Activated naive CD8-positive, alpha-beta T cell treated with anti-CD3 and anti-CD28 coated beads, Interleukin-2, amount 50 U/mL, for 24 hours (primary cell): ENCODE data around the gene ECM2.
A peak's percentile ranks its signal among the peaks of the same experiment; 100 is the strongest.

Experiments
- ATAC-seq: fragments of 150-1000 bp; cut with Tn5 transposase; one replicate; pipeline ENCODE4 v1.10.0; 2021
- DNase-seq: peaks from one replicate; pipeline ENCODE4 v3.0.0; 2021
- H3K27ac Mint-ChIP-seq: one replicate; pipeline ENCODE4 v1.8.0; 2021; ENCODE audit warnings: mild to moderate bottlenecking, mixed read lengths
- H3K27me3 Mint-ChIP-seq: one replicate; pipeline ENCODE4 v1.8.0; 2021; ENCODE audit warnings: mixed read lengths
- H3K36me3 Mint-ChIP-seq: one replicate; pipeline ENCODE4 v1.8.0; 2021; ENCODE audit warnings: low read depth, mixed read lengths
- H3K4me1 Mint-ChIP-seq: one replicate; pipeline ENCODE4 v1.8.0; 2021; ENCODE audit warnings: mixed read lengths
- H3K4me3 Mint-ChIP-seq: one replicate; pipeline ENCODE4 v1.8.0; 2021; ENCODE audit warnings: mild to moderate bottlenecking, moderate library complexity, mixed read lengths
- H3K9me3 Mint-ChIP-seq: one replicate; pipeline ENCODE4 v1.8.0; 2021; ENCODE audit warnings: mixed read lengths

ECM2 gene

DNA sequence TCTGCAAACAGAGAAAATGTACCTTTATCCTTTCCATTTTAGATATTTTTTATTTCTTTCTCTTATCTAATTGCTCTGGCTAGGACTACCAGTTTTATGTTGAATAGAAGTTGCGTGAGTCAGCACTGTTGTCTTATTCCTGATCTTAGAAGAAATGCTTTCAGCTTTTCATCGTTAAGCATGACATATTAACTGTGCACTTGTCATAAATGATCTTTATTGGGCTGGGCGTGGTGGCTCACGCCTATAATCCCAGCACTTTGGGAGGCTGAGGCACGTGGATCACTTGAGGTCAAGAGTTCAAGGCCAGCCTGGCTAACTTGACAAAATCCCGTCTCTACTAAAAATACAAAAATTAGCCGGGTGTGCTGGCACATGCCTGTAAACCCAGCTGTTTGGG is 8.2 kb upstream of the ECM2 start:
- Mint-ChIP-seq H3K4me3 (no peak overlapping the region), H3K27ac (no peak overlapping the region), H3K4me1 (no peaks in the 10 kb centered on the region), H3K27me3 (no peaks in the 10 kb centered on the region), H3K9me3 (no peaks in the 10 kb centered on the region), H3K36me3 (peaks cover 9% of the 10 kb centered on the region)
- ATAC-seq: no peak
- DNase-seq: no peak

DNA sequence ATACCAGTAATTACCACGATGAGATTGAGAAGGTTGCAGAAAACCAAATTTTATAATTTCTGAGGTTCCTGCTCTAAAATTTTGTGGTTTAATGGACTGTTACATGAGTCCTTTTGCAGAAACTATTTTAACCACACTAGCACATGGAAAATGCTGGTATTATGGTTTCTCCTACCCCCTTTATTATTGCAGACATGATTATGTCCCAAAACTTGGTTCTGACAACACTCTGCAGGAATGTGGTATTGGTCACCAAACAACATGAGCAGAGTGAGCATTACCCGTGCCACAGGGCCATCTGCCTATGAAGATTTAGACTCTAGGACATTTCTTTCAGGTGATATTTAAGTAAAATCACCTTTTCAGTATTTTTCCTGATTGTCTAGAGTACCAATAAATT is 2.8 kb upstream of the ECM2 start:
- Mint-ChIP-seq H3K9me3 (no peaks in the 10 kb centered on the region), H3K27me3 (no peaks in the 10 kb centered on the region), H3K4me3 (no peak overlapping the region), H3K4me1 (no peaks in the 10 kb centered on the region), H3K27ac (no peak overlapping the region), H3K36me3 (no peaks in the 10 kb centered on the region)
- DNase-seq (no peak), ATAC-seq (no peak)

DNA sequence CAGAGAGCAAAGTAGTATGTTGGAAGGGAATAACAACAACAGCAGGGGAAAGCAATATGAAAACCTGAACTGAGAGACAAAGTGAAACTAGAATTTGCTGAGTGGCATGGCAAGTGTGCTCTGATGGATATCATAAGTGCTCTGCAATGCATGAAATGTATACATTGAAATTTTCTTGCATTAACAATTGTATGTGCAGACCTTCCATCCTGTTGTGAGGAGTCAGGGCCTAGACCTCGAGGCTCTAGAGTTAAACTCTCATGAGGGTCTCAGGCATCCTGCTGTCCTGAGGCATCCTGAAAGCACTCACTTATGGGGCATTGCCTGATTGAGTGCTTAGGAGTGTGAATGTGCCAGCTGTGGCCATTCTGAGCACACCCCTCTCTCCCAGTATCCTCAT is 1.1 kb downstream of the ECM2 start:
- no peak overlapping the region for H3K4me3 Mint-ChIP-seq
- H3K27me3 Mint-ChIP-seq: no peaks in the 10 kb centered on the region
- no peaks in the 10 kb centered on the region for H3K4me1 Mint-ChIP-seq
- H3K27ac Mint-ChIP-seq: no peak overlapping the region
- peaks cover 10% of the 10 kb centered on the region for H3K9me3 Mint-ChIP-seq
- H3K36me3 Mint-ChIP-seq: peaks cover 5% of the 10 kb centered on the region
- DNase-seq: no peak
- ATAC-seq: no peak

DNA sequence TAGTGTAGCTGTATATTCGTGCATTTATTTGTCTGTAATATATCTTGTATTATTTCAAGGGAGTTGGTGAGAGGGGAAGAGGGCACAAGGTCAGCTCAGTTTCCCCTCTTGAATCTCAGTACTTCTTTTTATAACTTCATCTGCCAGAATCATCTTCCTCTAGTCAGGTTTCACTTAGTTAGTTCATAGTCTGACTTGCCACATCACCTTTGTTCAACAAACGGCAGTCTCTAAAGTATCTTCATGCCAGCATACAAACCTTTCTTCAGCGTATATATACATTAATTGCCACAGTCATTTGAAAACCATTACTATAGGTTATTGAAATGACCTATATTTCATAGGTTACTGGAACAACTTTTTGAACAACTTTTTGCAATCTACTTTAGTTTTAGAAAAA is 1.6 kb downstream of the ECM2 start:
- DNase-seq (no peak), ATAC-seq (no peak)
- H3K4me3 Mint-ChIP-seq: no peak overlapping the region
- H3K4me1 Mint-ChIP-seq: no peaks in the 10 kb centered on the region
- no peaks in the 10 kb centered on the region for H3K27me3 Mint-ChIP-seq
- H3K36me3 Mint-ChIP-seq: peaks cover 5% of the 10 kb centered on the region
- H3K9me3 Mint-ChIP-seq: peaks cover 10% of the 10 kb centered on the region
- H3K27ac Mint-ChIP-seq: no peak overlapping the region

DNA sequence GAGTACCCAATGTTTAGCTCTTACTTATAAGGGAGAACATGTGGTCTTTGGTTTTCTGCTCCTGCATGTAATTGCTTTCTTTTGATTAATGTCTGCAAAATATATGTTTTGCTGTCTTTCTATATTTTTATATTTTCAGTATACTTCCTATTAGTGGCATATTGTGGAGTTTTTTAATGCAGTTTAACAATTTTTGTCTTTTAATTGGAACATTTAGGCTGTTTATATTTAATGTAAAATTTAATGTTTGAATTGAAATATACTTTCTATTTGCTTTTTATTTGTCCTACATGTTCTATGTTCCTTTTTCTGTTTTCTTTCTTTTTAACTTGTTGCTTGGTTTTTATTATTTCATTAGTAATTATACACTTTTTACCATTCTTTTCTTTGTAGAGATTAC is 4.9 kb downstream of the ECM2 start:
- H3K4me1 Mint-ChIP-seq: no peaks in the 10 kb centered on the region
- DNase-seq (no peak), ATAC-seq (no peak)
- peaks cover 10% of the 10 kb centered on the region for H3K9me3 Mint-ChIP-seq
- H3K4me3 Mint-ChIP-seq: no peak overlapping the region
- no peaks in the 10 kb centered on the region for H3K27me3 Mint-ChIP-seq
- H3K27ac Mint-ChIP-seq: no peak overlapping the region
- peaks cover 7% of the 10 kb centered on the region for H3K36me3 Mint-ChIP-seq

DNA sequence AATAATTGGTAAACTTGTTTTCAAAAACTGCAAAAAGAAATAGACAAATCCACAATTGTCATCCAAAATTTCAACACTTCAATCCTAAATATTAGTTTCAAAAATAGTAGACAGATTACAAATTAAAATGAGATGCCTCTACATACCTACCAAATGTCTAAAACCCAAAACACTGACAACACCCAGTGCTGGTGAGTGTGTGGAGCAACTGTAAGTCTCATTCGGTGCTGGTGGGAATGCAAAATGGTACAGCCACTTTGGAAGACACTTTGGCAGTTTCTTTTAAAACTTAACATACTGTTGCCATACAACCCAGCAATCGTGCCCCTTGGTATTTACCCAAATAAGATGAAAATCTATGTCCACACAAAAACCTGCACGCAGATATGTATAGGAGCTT is 6.7 kb downstream of the ECM2 start:
- Mint-ChIP-seq H3K4me1 (no peaks in the 10 kb centered on the region), H3K27ac (no peak overlapping the region), H3K4me3 (no peak overlapping the region), H3K9me3 (peaks cover 10% of the 10 kb centered on the region), H3K36me3 (peaks cover 7% of the 10 kb centered on the region), H3K27me3 (no peaks in the 10 kb centered on the region)
- ATAC-seq (no peak), DNase-seq (no peak)

DNA sequence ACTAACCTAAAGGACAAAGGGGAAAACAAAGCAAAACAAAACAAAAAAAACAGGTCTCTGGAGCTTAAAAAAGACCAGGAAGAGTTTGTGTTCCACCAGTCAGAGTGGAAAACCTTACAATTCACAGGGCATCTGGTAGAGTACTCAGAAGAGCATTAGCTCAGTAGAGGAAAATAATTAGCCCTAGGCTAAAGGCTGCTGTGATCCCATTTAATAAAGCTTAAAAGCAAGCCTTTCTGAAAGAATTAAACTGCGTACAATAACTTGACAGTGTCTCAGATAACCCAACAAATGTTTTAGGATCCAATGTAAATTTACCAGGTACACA is 7.3 kb downstream of the ECM2 start:
- no peak overlapping the region for H3K4me3 Mint-ChIP-seq
- no peak for ATAC-seq
- H3K36me3 Mint-ChIP-seq: peaks cover 7% of the 10 kb centered on the region
- no peaks in the 10 kb centered on the region for H3K27me3 Mint-ChIP-seq
- DNase-seq: no peak
- peaks cover 10% of the 10 kb centered on the region for H3K9me3 Mint-ChIP-seq
- no peaks in the 10 kb centered on the region for H3K4me1 Mint-ChIP-seq
- H3K27ac Mint-ChIP-seq: no peak overlapping the region

DNA sequence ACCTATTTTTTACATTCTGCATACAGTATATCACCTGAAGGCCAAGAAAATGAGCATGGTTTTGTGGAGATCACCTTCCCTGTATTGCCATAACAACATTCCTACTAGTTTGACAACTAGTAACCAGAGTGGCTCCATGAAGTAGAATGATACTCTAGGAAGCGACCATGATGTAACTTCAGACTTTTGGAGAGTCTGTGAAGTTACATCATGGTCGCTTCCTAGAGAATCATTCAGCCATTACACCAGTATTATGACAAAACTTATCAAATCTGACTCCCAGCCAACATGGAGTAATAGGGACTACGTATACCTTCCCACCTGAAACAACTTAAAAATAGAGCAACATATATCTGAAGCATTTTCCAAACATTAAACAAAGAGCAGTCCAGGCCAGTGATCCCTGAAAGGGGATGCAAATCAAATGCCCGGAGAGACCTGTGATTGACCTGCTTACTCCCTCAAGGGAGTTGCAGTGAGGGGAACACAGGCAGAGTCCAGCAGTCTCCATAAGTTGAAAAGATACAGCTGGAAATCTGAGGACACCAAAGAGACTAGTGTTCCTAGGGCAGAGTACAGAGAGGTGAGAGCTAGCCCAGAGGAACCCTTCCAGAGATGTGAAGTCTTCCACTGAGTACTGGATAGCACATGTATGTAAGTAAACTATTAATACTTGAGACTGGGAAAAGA is 7.8 kb downstream of the ECM2 start:
- H3K9me3 Mint-ChIP-seq: peaks cover 6% of the 10 kb centered on the region
- H3K4me1 Mint-ChIP-seq: no peaks in the 10 kb centered on the region
- H3K27ac Mint-ChIP-seq: no peak overlapping the region
- peaks cover 5% of the 10 kb centered on the region for H3K36me3 Mint-ChIP-seq
- H3K27me3 Mint-ChIP-seq: no peaks in the 10 kb centered on the region
- no peak overlapping the region for H3K4me3 Mint-ChIP-seq
- DNase-seq: no peak
- ATAC-seq: no peak

DNA sequence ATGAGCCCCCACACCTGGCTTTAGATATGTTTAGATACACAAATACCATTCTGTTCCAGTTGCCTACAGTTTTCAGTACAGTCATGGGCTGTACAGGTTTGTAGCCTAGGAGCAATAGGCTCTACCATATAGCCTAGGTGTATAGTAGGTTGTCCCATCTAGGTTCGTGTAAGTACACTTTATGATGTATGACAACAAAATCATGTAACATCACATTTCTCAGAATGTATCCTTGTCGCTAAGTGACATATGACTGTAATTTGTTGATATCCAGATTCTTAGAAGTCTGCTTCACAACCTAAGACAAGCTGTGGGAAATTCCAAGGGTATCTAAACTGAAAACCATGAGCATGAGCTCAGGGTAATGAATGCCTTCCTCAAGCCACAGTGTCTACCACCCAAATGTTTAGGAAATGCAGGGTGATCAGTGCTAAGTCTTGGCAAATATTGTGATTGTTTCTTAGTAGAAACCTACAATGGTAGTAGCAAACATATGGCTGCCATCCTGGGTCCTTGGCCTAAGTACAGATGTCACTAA is 8.4 kb downstream of the ECM2 start:
- no peak for DNase-seq
- Mint-ChIP-seq H3K9me3 (peaks cover 3% of the 10 kb centered on the region), H3K4me3 (no peak overlapping the region), H3K4me1 (no peaks in the 10 kb centered on the region), H3K36me3 (peaks cover 4% of the 10 kb centered on the region), H3K27me3 (no peaks in the 10 kb centered on the region), H3K27ac (no peak overlapping the region)
- ATAC-seq: peak; percentile 49

DNA sequence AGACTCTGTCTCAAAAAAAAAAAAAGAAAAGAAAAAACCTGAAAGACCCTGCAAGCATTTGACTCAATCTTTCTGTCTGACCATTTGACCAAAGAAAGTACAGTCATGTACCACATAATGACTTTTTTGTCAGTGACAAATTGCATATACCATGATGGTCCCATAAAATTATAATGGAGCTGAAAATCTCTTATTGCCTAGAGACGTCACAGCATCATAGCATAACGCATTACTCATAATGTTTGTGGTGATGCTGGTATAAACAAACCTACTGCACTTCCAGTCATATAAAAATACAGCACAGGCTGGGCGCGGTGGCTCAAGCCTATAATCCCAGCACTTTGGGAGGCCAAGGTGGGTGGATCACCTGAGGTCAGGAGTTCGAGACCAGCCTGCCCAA is 10.5 kb downstream of the ECM2 start:
- H3K4me1 Mint-ChIP-seq: no peaks in the 10 kb centered on the region
- no peaks in the 10 kb centered on the region for H3K9me3 Mint-ChIP-seq
- no peaks in the 10 kb centered on the region for H3K27me3 Mint-ChIP-seq
- H3K4me3 Mint-ChIP-seq: no peak overlapping the region
- H3K36me3 Mint-ChIP-seq: peaks cover 4% of the 10 kb centered on the region
- ATAC-seq: no peak
- DNase-seq: no peak
- no peak overlapping the region for H3K27ac Mint-ChIP-seq

DNA sequence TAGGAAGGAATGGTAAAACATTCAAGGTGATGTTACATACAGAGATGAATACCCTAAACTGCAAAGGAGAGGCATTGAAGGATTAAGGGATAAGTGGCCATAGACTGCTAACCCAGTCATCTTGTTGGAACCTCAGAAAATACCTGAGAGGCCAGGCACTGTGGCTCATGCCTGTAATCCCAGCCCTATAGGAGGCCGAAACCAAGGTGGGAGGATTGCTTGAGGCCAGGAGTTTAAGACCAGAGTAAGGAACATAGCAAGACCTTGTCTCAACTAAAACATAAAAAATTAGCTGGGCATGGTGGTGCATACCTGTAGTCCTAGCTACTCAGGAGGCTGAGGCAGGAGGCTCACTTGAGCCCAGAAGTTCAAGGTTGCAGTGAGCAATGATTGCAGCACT is 10.9 kb downstream of the ECM2 start:
- Mint-ChIP-seq H3K27me3 (no peaks in the 10 kb centered on the region), H3K4me3 (no peak overlapping the region), H3K9me3 (no peaks in the 10 kb centered on the region), H3K4me1 (no peaks in the 10 kb centered on the region), H3K36me3 (peaks cover 4% of the 10 kb centered on the region), H3K27ac (no peak overlapping the region)
- DNase-seq: no peak
- ATAC-seq: no peak

DNA sequence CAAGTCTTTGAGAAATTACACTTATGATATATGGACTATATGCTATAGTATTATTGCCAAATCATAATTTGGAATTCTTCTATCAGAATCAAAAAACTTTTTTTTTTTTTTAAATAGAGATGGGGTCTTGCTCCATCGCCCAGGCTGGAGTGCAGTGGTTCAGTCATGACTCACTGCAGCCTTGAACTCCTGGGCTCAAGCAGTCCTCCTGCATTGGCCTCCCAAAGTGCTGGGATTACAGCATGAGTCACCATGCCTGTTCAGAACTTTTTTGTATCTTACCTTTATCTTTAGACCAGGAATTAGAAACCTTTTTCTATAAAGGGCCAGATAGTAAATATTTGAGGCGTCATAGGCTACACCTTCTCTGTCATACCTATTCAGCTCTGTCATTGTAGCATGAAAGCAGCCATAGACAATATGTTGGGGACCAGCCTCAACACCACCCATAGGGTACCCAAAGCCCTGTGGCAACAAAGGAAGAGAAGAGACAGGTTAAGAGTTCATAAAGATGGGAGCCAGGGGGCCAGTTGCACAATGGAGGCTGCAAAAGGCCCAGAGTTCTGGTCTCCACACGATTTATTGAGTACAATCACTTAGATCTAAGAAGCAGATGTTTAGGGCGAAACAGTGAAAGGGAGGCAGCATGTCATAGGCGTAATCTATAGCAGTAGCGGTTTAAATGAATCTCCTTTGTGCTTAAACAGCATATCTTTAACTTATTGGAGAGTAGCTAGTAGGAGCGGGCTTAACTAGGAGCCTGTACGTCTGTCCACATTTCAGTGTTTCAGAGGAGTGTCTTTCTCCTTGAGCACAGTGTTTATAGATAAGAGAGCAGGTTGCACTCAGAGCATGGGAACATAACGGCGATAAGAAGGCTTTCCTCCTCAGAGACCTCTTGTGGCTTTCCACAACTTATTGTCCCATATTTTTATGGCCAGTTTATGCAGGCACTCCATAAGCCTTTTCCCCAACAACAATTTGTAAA is 12.5 kb downstream of the ECM2 start:
- H3K27me3 Mint-ChIP-seq: no peaks in the 10 kb centered on the region
- H3K4me1 Mint-ChIP-seq: no peaks in the 10 kb centered on the region
- H3K9me3 Mint-ChIP-seq: no peaks in the 10 kb centered on the region
- no peak for ATAC-seq
- H3K27ac Mint-ChIP-seq: no peak overlapping the region
- DNase-seq: no peak
- no peak overlapping the region for H3K4me3 Mint-ChIP-seq
- H3K36me3 Mint-ChIP-seq: peaks cover 4% of the 10 kb centered on the region

DNA sequence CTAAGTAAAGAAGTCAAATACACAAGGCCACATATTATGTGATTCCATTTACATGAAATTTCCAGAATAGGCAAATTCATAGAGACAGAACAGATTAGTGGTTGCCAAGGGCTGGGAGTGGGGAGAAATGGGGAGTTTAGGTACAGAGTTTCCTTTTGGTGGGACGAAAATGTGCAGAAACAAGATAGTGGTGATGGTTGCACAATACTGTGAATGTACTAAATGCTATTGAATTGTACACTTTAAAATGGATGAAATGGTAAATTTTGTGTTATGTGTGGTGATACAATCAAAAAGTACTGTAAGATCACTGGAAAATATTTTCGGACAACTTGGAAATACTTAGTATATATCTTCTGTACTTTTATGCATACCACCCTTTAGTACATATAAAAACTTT is 15.0 kb downstream of the ECM2 start:
- H3K4me3 Mint-ChIP-seq: no peak overlapping the region
- no peaks in the 10 kb centered on the region for H3K4me1 Mint-ChIP-seq
- no peaks in the 10 kb centered on the region for H3K9me3 Mint-ChIP-seq
- no peak overlapping the region for H3K27ac Mint-ChIP-seq
- no peaks in the 10 kb centered on the region for H3K27me3 Mint-ChIP-seq
- DNase-seq (no peak), ATAC-seq (no peak)
- H3K36me3 Mint-ChIP-seq: peaks cover 2% of the 10 kb centered on the region

DNA sequence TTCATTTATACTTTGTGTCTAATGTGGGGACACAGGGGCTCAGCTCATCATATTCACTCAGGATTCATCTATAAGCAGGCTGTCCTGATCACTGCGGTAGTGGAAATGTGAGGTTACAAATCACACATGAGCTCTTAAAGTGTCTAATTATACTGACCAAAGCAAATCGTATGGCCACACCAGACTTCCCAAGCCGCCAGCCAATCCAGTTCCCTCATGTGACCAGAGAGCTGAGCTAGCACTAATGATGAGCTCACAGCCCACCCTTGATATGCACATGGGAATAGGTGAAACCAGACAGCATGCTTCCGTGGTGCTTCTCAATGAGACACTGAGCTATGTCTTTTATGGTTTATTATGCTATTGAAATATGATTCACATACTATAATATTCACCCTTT is 17.6 kb downstream of the ECM2 start:
- Mint-ChIP-seq H3K9me3 (no peaks in the 10 kb centered on the region), H3K4me1 (no peaks in the 10 kb centered on the region), H3K27ac (no peak overlapping the region), H3K4me3 (no peak overlapping the region), H3K27me3 (no peaks in the 10 kb centered on the region), H3K36me3 (peaks cover 2% of the 10 kb centered on the region)
- ATAC-seq (no peak), DNase-seq (no peak)

DNA sequence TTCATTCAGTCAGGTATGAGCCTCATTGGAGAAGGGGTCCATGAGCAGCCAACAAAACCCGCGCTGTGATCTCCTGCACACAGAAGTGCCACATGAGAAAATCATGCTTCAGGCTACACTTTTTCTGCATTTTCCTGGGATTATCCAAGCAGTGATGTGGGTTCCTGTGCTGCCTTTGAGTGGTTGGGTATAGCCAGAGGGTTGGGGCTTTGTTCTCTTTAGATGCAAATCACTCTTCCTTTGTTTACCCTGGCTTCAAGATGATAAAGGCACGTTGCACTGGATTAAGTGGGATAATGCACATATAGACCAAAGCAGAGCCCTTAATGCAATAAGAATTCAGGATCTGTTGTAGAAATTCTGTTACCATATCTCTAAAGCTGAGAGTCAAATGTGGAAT is 18.7 kb downstream of the ECM2 start:
- H3K4me1 Mint-ChIP-seq: peaks cover 3% of the 10 kb centered on the region
- DNase-seq: no peak
- no peak for ATAC-seq
- no peaks in the 10 kb centered on the region for H3K27me3 Mint-ChIP-seq
- H3K9me3 Mint-ChIP-seq: no peaks in the 10 kb centered on the region
- no peaks in the 10 kb centered on the region for H3K36me3 Mint-ChIP-seq
- no peak overlapping the region for H3K4me3 Mint-ChIP-seq
- H3K27ac Mint-ChIP-seq: no peak overlapping the region
